Measurements from ENCODE around the gene PCDHGB4.

- TF ChIP-seq ZFP30 (CRISPR knock-in tag; IDR thresholded peaks at IDR 0.05): no peak
- no peak for TF ChIP-seq PPARA (CRISPR knock-in tag; IDR thresholded peaks at IDR 0.05; ENCODE audit: borderline replicate concordance)
These were observed 25.5 kb downstream of the PCDHGB4 start, which contains the start of gene PCDHGA10 for GRCh38 chr5:141412854-141413539.

Data from SK-N-SH treated with all-trans-retinoic acid at 6 μM for 48 hours (cell line).